ENCODE measurements around the gene HORMAD2.

DNA sequence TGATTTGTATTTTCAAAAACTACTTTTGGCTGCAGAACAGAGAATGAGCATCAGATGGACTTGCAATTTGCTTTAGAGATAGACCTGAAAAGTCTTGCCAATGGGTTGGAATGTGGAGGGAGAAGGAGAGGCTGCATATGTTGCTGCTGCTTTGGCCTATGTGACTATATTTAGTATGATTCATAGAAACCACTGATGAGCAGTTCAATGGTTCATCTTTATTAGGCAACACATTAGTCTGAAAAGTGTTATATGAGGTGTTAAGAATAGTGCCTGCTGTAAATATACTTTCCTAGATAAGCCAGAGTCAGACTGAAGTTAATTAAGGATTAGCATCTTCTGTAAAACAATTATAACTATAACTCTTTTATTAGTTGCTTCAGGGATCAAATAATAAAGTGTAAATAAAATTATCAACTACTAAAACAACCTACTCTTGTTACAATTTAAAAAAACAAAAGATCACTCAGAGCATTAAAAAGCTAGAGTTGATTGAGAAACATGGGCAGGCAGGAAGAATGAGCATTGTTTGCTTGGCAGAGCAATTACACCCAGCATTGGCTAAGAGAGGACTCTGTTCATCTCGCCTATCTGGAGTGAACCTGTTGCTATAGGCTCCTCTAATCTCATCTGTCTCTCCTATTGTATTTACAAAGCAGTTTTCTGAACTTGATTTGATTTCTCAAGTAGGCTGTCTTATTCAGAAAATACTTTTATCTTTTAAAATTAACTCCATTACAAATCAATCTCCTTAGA is 36.3 kb downstream of the HORMAD2 start:
- no peak for TF ChIP-seq POLR2AphosphoS5 (IDR thresholded peaks at IDR 0.05)
- TF ChIP-seq, protein P1, sequence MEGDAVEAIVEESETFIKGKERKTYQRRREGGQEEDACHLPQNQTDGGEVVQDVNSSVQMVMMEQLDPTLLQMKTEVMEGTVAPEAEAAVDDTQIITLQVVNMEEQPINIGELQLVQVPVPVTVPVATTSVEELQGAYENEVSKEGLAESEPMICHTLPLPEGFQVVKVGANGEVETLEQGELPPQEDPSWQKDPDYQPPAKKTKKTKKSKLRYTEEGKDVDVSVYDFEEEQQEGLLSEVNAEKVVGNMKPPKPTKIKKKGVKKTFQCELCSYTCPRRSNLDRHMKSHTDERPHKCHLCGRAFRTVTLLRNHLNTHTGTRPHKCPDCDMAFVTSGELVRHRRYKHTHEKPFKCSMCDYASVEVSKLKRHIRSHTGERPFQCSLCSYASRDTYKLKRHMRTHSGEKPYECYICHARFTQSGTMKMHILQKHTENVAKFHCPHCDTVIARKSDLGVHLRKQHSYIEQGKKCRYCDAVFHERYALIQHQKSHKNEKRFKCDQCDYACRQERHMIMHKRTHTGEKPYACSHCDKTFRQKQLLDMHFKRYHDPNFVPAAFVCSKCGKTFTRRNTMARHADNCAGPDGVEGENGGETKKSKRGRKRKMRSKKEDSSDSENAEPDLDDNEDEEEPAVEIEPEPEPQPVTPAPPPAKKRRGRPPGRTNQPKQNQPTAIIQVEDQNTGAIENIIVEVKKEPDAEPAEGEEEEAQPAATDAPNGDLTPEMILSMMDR (IDR thresholded peaks at IDR 0.05) = no peak
- TF ChIP-seq POLR2A (IDR thresholded peaks at IDR 0.05) = no peak
